IMR-90 (cell line): ENCODE results near the gene OR13D1. TPM values are rescaled to one million over a fixed set of nuclear protein-coding genes. Genes with fewer than 3 reads are reported as not detected.

Experiments used
- ATAC-seq: fragments of 200-7000 bp; cut with Tn5 transposase; 2 replicates; pipeline ENCODE4 v1.9.1; 2020; ENCODE audit warnings: low read depth, mild to moderate bottlenecking, moderate library complexity
- BruUV-seq: library from RNA; stranded (reverse); fragments of 400-500 nt; replicated peaks from 2 replicates; lab custom pipeline; 2021; lab: Mats Ljungman, UMichigan
- CTCF ChIA-PET: fragments of 300-600 bp; formaldehyde crosslinking; extraction: SDS; loops from one replicate; lab custom pipeline; 2021; ENCODE audit warnings: antibody characterized with exemption; lab: Yijun Ruan, JAX
- POLR2A ChIA-PET: fragments of 300-600 bp; sonication (Branson Sonifier 250); formaldehyde crosslinking; loops from one replicate; lab custom pipeline; 2022; ENCODE audit warnings: antibody characterized with exemption; ENCODE audit not compliant: unreplicated experiment; lab: Charles Lee
- DNase-seq: peaks from one replicate; pipeline ENCODE4 v3.0.0; 2013
- H2AFZ ChIP-seq: replicated peaks from 2 replicates; pipeline ENCODE3; 2013; ENCODE audit warnings: low read length, mild to moderate bottlenecking; ENCODE audit not compliant: poor library complexity
- H2AK5ac ChIP-seq: 2 replicates; pipeline ENCODE4 v1.6.1; 2013; ENCODE audit warnings: low read depth, low read length, inconsistent platforms
- H2AK9ac ChIP-seq: replicated peaks from 2 replicates; pipeline ENCODE3; 2013; ENCODE audit warnings: mild to moderate bottlenecking, low read depth, low read length, moderate library complexity; ENCODE audit not compliant: poor library complexity
- H2BK120ac ChIP-seq: 2 replicates; pipeline ENCODE4 v1.6.1; 2013; ENCODE audit warnings: low read depth, low read length, inconsistent platforms
- H2BK15ac ChIP-seq: 3 replicates; pipeline ENCODE4 v1.6.1; 2013; ENCODE audit warnings: low read depth, low read length, inconsistent platforms
- H2BK20ac ChIP-seq: 2 replicates; pipeline ENCODE4 v1.6.1; 2013; ENCODE audit warnings: low read depth, mild to moderate bottlenecking, inconsistent platforms, low read length, moderate library complexity
- H2BK5ac ChIP-seq: 2 replicates; pipeline ENCODE4 v1.6.1; 2013; ENCODE audit warnings: mild to moderate bottlenecking, low read depth, low read length, inconsistent platforms; ENCODE audit not compliant: poor library complexity, severe bottlenecking
- H3K14ac ChIP-seq: replicated peaks from 2 replicates; pipeline ENCODE4 v1.6.1; 2013; ENCODE audit warnings: low read depth, low read length, inconsistent platforms
- H3K18ac ChIP-seq: 2 replicates; pipeline ENCODE4 v1.6.1; 2013; ENCODE audit warnings: low read depth, low read length, control low read depth
- H3K23ac ChIP-seq: 2 replicates; pipeline ENCODE4 v1.6.1; 2013; ENCODE audit warnings: low read depth, low read length, inconsistent platforms
- H3K27ac ChIP-seq: 2 replicates; pipeline ENCODE4 v1.5.1; 2013; ENCODE audit warnings: mild to moderate bottlenecking, control low read depth, low read length; ENCODE audit not compliant: insufficient read depth
- H3K27me3 ChIP-seq: 2 replicates; pipeline ENCODE4 v1.6.1; 2013; ENCODE audit warnings: low read length; ENCODE audit not compliant: control insufficient read depth, insufficient read depth
- H3K36me3 ChIP-seq: 2 replicates; pipeline ENCODE4 v1.6.1; 2013; ENCODE audit warnings: low read length, mixed read lengths; ENCODE audit not compliant: control insufficient read depth, insufficient read depth
- H3K4ac ChIP-seq: 2 replicates; pipeline ENCODE4 v1.6.1; 2013; ENCODE audit warnings: low read depth, low read length, inconsistent platforms
- H3K4me1 ChIP-seq: 2 replicates; pipeline ENCODE4 v1.6.1; 2013; ENCODE audit warnings: low read length, mixed read lengths; ENCODE audit not compliant: control insufficient read depth, insufficient read depth
- H3K4me2 ChIP-seq: 2 replicates; pipeline ENCODE4 v1.6.1; 2013; ENCODE audit warnings: low read depth, mild to moderate bottlenecking, control low read depth, low read length, moderate library complexity
- H3K4me3 ChIP-seq: 2 replicates; pipeline ENCODE4 v1.5.1; 2013; ENCODE audit warnings: low read depth, mild to moderate bottlenecking, control low read depth, low read length, moderate library complexity; ENCODE audit not compliant: insufficient read depth
- H3K56ac ChIP-seq: 2 replicates; pipeline ENCODE4 v1.6.1; 2013; ENCODE audit warnings: low read length, inconsistent platforms; ENCODE audit not compliant: insufficient read depth; ENCODE audit errors: extremely low read depth
- H3K79me1 ChIP-seq, 2 experiments: 2 replicates each; pipeline ENCODE4 v1.6.1; 2013; ENCODE audit warnings: low read length in 2 of 2, inconsistent platforms in 1 of 2, low read depth in 1 of 2
- H3K9ac ChIP-seq: 2 replicates; pipeline ENCODE4 v1.6.1; 2013; ENCODE audit warnings: low read depth, low read length, control low read depth
- H3K9me1 ChIP-seq: 2 replicates; pipeline ENCODE4 v1.6.1; 2013; ENCODE audit warnings: low read length, inconsistent platforms; ENCODE audit not compliant: insufficient read depth
- H3K9me3 ChIP-seq: 2 replicates; pipeline ENCODE4 v1.6.1; 2013; ENCODE audit warnings: low read length; ENCODE audit not compliant: control insufficient read depth, insufficient read depth
- H4K20me1 ChIP-seq: 2 replicates; pipeline ENCODE4 v1.6.1; 2013; ENCODE audit warnings: low read length, inconsistent platforms; ENCODE audit not compliant: insufficient read depth
- H4K5ac ChIP-seq: 2 replicates; pipeline ENCODE4 v1.6.1; 2013; ENCODE audit warnings: mild to moderate bottlenecking, low read depth, low read length, control low read depth
- H4K8ac ChIP-seq, 2 experiments: 2 replicates each; pipeline ENCODE4 v1.6.1; 2013; ENCODE audit warnings: low read depth in 2 of 2, low read length in 2 of 2, control low read depth in 1 of 2, inconsistent platforms in 1 of 2
- H4K91ac ChIP-seq: 2 replicates; pipeline ENCODE4 v1.6.1; 2013; ENCODE audit warnings: low read depth, low read length, inconsistent platforms; ENCODE audit not compliant: insufficient read depth
- FOS ChIP-seq: fragments of 150-350 bp; IDR thresholded peaks from 2 replicates; pipeline ENCODE4 v1.6.1; 2016; ENCODE audit warnings: low read depth, low read length
- NFE2L2 ChIP-seq: fragments of 150-350 bp; IDR thresholded peaks from 2 replicates; pipeline ENCODE4 v1.6.1; 2016; ENCODE audit warnings: low read depth, mild to moderate bottlenecking, low read length
- RAD21 ChIP-seq: IDR thresholded peaks from 2 replicates; pipeline ENCODE4 v1.6.1; 2012; ENCODE audit warnings: low read length, improper control_type of control experiment
- SMC3 ChIP-seq: fragments of 150-350 bp; IDR thresholded peaks from 2 replicates; pipeline ENCODE4 v1.6.1; 2016; ENCODE audit warnings: low read depth, mild to moderate bottlenecking, antibody characterized with exemption, low read length, moderate library complexity
- WGBS, 2 experiments: methylation state at CpG; one replicate each; pipeline versions ENCODE4 v1.1.5 to v1.1.7; 2013; ENCODE audit warnings: missing lambda C conversion rate in 2 of 2; ENCODE audit not compliant: insufficient read length in 1 of 2; ENCODE audit errors: extremely low coverage in 2 of 2; 5-methylcytosine and 5-hydroxymethylcytosine counted together
- dilution Hi-C: fragments of 300-500 bp; cut with HindIII; formaldehyde crosslinking; loops from one replicate; pipeline ENCODE4 v1.14.3; 2018; ENCODE audit warnings: low sequenced_read_pairs; ENCODE audit not compliant: unreplicated experiment
- in situ Hi-C: fragments of 300-500 bp; cut with MboI; formaldehyde crosslinking; loops from 3 replicates; pipeline ENCODE4 v1.14.3; 2019; ENCODE audit warnings: low sequenced_read_pairs, inconsistent platforms, mixed read lengths
- intact Hi-C: fragments of 100-400 bp; cut with micrococcal nuclease; formaldehyde crosslinking; loops from 2 replicates; pipeline ENCODE4 v1.10.0; 2022
- polyA plus RNA-seq, 3 experiments: library from polyadenylated mRNA; depleted of rRNA; stranded (reverse); fragments of >200 nt; gene quantifications; 2 replicates each; pipeline ENCODE4 v1.2.3, GENCODE V29; 2012; ENCODE audit warnings: low replicate concordance in 1 of 3
- total RNA-seq: library from RNA; depleted of rRNA; stranded (reverse); fragments of >200 nt; gene quantifications from 2 replicates; pipeline ENCODE4 v1.2.3, GENCODE V29; 2012
- TF ChIP-seq, protein P1 (sequence below): fragments of 150-350 bp; IDR thresholded peaks from 2 replicates; pipeline ENCODE4 v1.6.1; 2017; ENCODE audit warnings: mild to moderate bottlenecking, antibody characterized with exemption, low read length, low read depth

Gene OR13D1
- total and polyA plus RNA-seq, 2 of the 4 experiments (the other 2 are of a cell fraction), result not detected

DNA sequence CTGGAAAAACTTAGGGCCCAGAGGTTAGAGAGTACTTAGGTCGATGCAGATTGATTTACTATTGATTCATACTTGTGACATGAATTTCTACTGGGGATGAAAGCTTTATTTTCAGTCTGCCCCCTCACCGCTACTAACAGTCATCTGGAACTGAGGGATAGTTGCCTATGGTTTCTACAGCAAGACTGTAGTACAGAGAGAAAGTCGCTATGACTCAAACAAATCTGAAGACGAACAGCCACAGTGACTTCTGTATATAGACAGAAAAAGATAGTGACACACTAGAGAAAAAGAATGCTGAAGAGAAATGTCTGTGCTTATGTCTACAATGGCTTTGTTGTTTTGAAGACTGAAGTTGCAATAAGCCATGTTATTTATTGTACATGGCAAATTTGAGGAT lies 17.3 kb downstream of the OR13D1 start:
- Histone ChIP-seq H3K4ac (no peak overlapping the region), H3K14ac (no peak overlapping the region), H3K23ac (no peak overlapping the region), H2AK5ac (no peak overlapping the region), H2BK15ac (no peak overlapping the region), H3K9me3 (no peaks in the 10 kb centered on the region), H2AFZ (no peak overlapping the region), H3K18ac (no peak overlapping the region), H3K4me3 (no peak overlapping the region), H3K9ac (no peak overlapping the region), H3K36me3 (no peaks in the 10 kb centered on the region), H3K4me2 (no peak overlapping the region), H3K9me1 (no peaks in the 10 kb centered on the region), H3K4me1 (no peaks in the 10 kb centered on the region), H3K27me3 (no peaks in the 10 kb centered on the region), H4K5ac (no peak overlapping the region), H3K56ac (no peak overlapping the region), H2BK20ac (no peak overlapping the region), H4K8ac (no peak overlapping the region), H3K27ac (no peak overlapping the region), H2BK120ac (no peak overlapping the region), H2AK9ac (no peak overlapping the region), H2BK5ac (no peak overlapping the region), H3K79me1 (no peaks in the 10 kb centered on the region), H4K91ac (no peak overlapping the region), H4K20me1 (no peaks in the 10 kb centered on the region)
- no peak for TF ChIP-seq SMC3
- no peak for TF ChIP-seq RAD21
- TF ChIP-seq, protein P1, sequence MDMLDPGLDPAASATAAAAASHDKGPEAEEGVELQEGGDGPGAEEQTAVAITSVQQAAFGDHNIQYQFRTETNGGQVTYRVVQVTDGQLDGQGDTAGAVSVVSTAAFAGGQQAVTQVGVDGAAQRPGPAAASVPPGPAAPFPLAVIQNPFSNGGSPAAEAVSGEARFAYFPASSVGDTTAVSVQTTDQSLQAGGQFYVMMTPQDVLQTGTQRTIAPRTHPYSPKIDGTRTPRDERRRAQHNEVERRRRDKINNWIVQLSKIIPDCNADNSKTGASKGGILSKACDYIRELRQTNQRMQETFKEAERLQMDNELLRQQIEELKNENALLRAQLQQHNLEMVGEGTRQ, result no peak
- TF ChIP-seq FOS, result no peak
- no peak for TF ChIP-seq NFE2L2
- ChIA-PET CTCF (no interaction called here), POLR2A (no interaction called here)
- ATAC-seq (no peak), DNase-seq (no peak)
- no TSS peak for BruUV-seq
- WGBS, 2 experiments, result no CpG with 5 or more reads among the region's 4 CpGs
- in situ Hi-C loops (no loop called here), dilution Hi-C loops (no loop called here), intact Hi-C loops (no loop called here)
